Measurements from ENCODE around the gene POU6F2.
A peak's percentile ranks its signal among the peaks of the same experiment; 100 is the strongest.

POU6F2 gene

DNA sequence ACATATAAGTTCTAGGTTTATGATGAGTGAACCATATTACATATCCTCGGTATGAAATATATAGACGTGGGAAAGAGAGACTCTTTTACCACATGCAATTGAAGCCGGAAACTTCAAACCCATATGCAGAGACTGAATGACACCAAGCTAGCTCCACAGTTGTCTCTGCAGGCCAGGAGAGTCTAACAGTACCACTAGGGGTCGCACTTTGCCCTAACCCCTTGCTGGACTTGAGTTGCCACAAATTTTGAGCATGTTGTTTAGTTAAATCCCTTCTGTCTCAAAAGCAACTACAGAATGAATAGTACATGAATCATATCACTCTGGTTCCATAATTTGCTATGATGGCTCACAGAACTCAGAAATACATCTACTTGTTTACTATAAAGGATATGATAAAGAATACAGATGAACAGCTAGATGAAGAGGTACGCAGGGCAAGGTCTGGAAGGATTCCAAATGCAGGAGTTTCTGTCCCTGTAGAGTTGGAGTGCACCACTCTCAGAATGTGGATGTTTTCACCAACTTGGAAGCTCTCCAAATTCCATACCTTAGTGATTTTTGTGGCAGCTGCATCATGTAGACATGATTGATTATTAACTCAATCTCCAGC is 476.1 kb downstream of the POU6F2 start:
- no peak overlapping the region for H3K4me3 ChIP-seq (ENCODE audit: low read depth, low read length)
- no peaks in the 10 kb centered on the region for H3K36me3 ChIP-seq (ENCODE audit: control insufficient read depth in 2 of 2, insufficient read depth in 1 of 2, low read length in 2 of 2)
- H3K4me1 ChIP-seq (ENCODE audit: control insufficient read depth, insufficient read depth, low read length): no peaks in the 10 kb centered on the region
- CTCF ChIA-PET: interaction anchor here (0.5 to 3.9 kb wide), 48 partner anchors 9 to 708 kb away, joined by 3 to 47 read pairs (median 3); partner anchors contain the start of gene VPS41
- no peak for TF ChIP-seq ZNF792 (tag by site-specific recombination; IDR thresholded peaks at IDR 0.05)
- TF ChIP-seq ZNF654 (tag by site-specific recombination; IDR thresholded peaks at IDR 0.05; ENCODE audit: low read depth): peak; percentile 32; the same call in 1 of the 2 replicates
- TF ChIP-seq ZSCAN23 (tag by site-specific recombination; IDR thresholded peaks at IDR 0.05): no peak
- TF ChIP-seq SCRT2 (tag by site-specific recombination; IDR thresholded peaks at IDR 0.05): peak; percentile 41; the same call in 1 of the 2 replicates
- no peaks in the 10 kb centered on the region for H3K9me3 ChIP-seq (ENCODE audit: control insufficient read depth, insufficient read depth, low read depth, low read length)
- POLR2A ChIA-PET: no interaction called here
- no peak overlapping the region for H3K27ac ChIP-seq (ENCODE audit: extremely low read depth, low read depth, low read length)

- ChIA-PET CTCF (no interaction called here), POLR2A (no interaction called here)
- no peak overlapping the region for H3K4me3 ChIP-seq (ENCODE audit: low read depth, low read length)
- no peaks in the 10 kb centered on the region for H3K4me1 ChIP-seq (ENCODE audit: control insufficient read depth, insufficient read depth, low read length)
- no peak for TF ChIP-seq ZFP41 (tag by site-specific recombination; IDR thresholded peaks at IDR 0.05; ENCODE audit: borderline replicate concordance)
- no peak for TF ChIP-seq ZNF133 (tag by site-specific recombination; IDR thresholded peaks at IDR 0.05)
- no peak for TF ChIP-seq ZNF521 (tag by site-specific recombination; IDR thresholded peaks at IDR 0.05)
- TF ChIP-seq ZNF184 (tag by site-specific recombination; IDR thresholded peaks at IDR 0.05): no peak
- no peak for TF ChIP-seq ZNF155 (tag by site-specific recombination; IDR thresholded peaks at IDR 0.05)
- no peak for TF ChIP-seq ZNF785 (tag by site-specific recombination; IDR thresholded peaks at IDR 0.05)
- no peak for TF ChIP-seq ZNF114 (tag by site-specific recombination; IDR thresholded peaks at IDR 0.05)
- TF ChIP-seq, protein P1, sequence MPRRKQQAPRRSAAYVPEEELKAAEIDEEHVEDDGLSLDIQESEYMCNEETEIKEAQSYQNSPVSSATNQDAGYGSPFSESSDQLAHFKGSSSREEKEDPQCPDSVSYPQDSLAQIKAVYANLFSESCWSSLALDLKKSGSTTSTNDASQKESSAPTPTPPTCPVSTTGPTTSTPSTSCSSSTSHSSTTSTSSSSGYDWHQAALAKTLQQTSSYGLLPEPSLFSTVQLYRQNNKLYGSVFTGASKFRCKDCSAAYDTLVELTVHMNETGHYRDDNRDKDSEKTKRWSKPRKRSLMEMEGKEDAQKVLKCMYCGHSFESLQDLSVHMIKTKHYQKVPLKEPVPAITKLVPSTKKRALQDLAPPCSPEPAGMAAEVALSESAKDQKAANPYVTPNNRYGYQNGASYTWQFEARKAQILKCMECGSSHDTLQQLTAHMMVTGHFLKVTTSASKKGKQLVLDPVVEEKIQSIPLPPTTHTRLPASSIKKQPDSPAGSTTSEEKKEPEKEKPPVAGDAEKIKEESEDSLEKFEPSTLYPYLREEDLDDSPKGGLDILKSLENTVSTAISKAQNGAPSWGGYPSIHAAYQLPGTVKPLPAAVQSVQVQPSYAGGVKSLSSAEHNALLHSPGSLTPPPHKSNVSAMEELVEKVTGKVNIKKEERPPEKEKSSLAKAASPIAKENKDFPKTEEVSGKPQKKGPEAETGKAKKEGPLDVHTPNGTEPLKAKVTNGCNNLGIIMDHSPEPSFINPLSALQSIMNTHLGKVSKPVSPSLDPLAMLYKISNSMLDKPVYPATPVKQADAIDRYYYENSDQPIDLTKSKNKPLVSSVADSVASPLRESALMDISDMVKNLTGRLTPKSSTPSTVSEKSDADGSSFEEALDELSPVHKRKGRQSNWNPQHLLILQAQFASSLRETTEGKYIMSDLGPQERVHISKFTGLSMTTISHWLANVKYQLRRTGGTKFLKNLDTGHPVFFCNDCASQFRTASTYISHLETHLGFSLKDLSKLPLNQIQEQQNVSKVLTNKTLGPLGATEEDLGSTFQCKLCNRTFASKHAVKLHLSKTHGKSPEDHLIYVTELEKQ (tag by site-specific recombination; IDR thresholded peaks at IDR 0.05; ENCODE audit: borderline replicate concordance): no peak
- TF ChIP-seq ZNF292 (tag by site-specific recombination; IDR thresholded peaks at IDR 0.05; ENCODE audit: borderline replicate concordance, low read depth): no peak
- no peak for TF ChIP-seq ZNF555 (tag by site-specific recombination; conservative IDR thresholded peaks at IDR 0.05)
- H3K36me3 ChIP-seq (ENCODE audit: control insufficient read depth in 2 of 2, insufficient read depth in 1 of 2, low read length in 2 of 2): no peaks in the 10 kb centered on the region
- no peaks in the 10 kb centered on the region for H3K9me3 ChIP-seq (ENCODE audit: control insufficient read depth, insufficient read depth, low read depth, low read length)
- no peak overlapping the region for H3K27ac ChIP-seq (ENCODE audit: extremely low read depth, low read depth, low read length)
Measured at GRCh38 chr7:39458061-39458745, 480.5 kb downstream of the POU6F2 start.

DNA sequence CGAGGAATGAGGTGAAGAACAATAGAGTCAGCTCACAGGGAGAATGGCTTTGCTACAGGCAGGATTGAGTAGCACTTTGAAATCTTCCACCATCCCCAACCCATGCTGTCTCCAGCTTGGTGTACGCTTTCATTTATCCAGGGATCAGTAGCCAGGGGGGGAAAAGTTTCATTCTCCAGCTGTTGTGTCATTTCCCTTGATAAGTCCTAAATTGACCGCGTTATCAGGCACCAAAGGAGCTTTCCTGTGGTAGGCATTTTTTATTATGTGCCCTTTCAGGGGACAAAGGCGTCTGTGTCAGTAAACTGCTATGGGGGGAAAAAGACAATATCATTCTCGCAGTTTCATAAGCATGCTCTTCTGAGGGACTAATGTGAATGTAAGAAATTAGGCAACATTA is 481.9 kb downstream of the POU6F2 start:
- ChIA-PET CTCF (no interaction called here), POLR2A (no interaction called here)
- no peak overlapping the region for H3K27ac ChIP-seq (ENCODE audit: extremely low read depth, low read depth, low read length)
- no peak overlapping the region for H3K4me3 ChIP-seq (ENCODE audit: low read depth, low read length)
- H3K36me3 ChIP-seq (ENCODE audit: control insufficient read depth in 2 of 2, insufficient read depth in 1 of 2, low read length in 2 of 2): no peaks in the 10 kb centered on the region
- H3K4me1 ChIP-seq (ENCODE audit: control insufficient read depth, insufficient read depth, low read length): no peaks in the 10 kb centered on the region
- TF ChIP-seq ZNF571 (tag by site-specific recombination; IDR thresholded peaks at IDR 0.05): no peak
- TF ChIP-seq BCL11B (tag by site-specific recombination; IDR thresholded peaks at IDR 0.05; ENCODE audit: low read depth): no peak
- TF ChIP-seq EGR2 (tag by site-specific recombination; IDR thresholded peaks at IDR 0.05; ENCODE audit: low read depth): no peak
- TF ChIP-seq ZNF830 (tag by site-specific recombination; IDR thresholded peaks at IDR 0.05; ENCODE audit: low read depth): no peak
- no peak for TF ChIP-seq ZNF18 (tag by site-specific recombination; IDR thresholded peaks at IDR 0.05)
- TF ChIP-seq ZNF513 (tag by site-specific recombination; IDR thresholded peaks at IDR 0.05): no peak
- TF ChIP-seq ZNF366 (tag by site-specific recombination; conservative IDR thresholded peaks at IDR 0.05): no peak
- no peak for TF ChIP-seq ZBTB21 (tag by site-specific recombination; IDR thresholded peaks at IDR 0.05)
- no peak for TF ChIP-seq OVOL3 (tag by site-specific recombination; IDR thresholded peaks at IDR 0.05)
- no peaks in the 10 kb centered on the region for H3K9me3 ChIP-seq (ENCODE audit: control insufficient read depth, insufficient read depth, low read depth, low read length)

All from HEK293 (cell line).